Left lobe of liver (tissue), 2 donors: ENCODE measurements around the gene A2M. TPM values are rescaled to one million over a fixed set of nuclear protein-coding genes. Genes with fewer than 3 reads are reported as not detected.

Experiments
- ATAC-seq: fragments of 200-7000 bp; cut with Tn5 transposase; one replicate; pipeline ENCODE4 v1.9.1; 2020; ENCODE audit warnings: mild to moderate bottlenecking, moderate library complexity
- DNase-seq: peaks from one replicate; pipeline ENCODE4 v3.0.0-alpha.2; 2020; ENCODE audit warnings: low spot score
- total RNA-seq: library from RNA; stranded (reverse); gene quantifications from one replicate; pipeline ENCODE4 v1.2.1, GENCODE V29; 2021
- donor health status: DM: no; HTN: no; CAD: no; lungs with moderate emphysema.
- donor health status: DM: no; HTN: yes; CAD: no.

A2M gene
- total RNA-seq, 1 donor from 2014 or later, result 915 TPM

GRCh38 chr12:9101018-9101687 lies 14.6 kb downstream of the A2M start:
- no peak for DNase-seq
- ATAC-seq, result no peak

- ATAC-seq (no peak), DNase-seq (no peak)
Measured at GRCh38 chr12:9099552-9100190, 16.0 kb downstream of the A2M start.

GRCh38 chr12:9098463-9099026 lies 17.2 kb downstream of the A2M start:
- no peak for DNase-seq
- no peak for ATAC-seq

GRCh38 chr12:9098115-9098452 lies 17.6 kb downstream of the A2M start:
- DNase-seq, result no peak
- no peak for ATAC-seq

- DNase-seq, result no peak
- no peak for ATAC-seq
Measured at GRCh38 chr12:9096563-9097176, 19.0 kb downstream of the A2M start.

GRCh38 chr12:9095322-9095721 lies 20.4 kb downstream of the A2M start:
- ATAC-seq (no peak), DNase-seq (no peak)

GRCh38 chr12:9094512-9095206 lies 21.1 kb downstream of the A2M start:
- no peak for ATAC-seq
- DNase-seq, result no peak

- ATAC-seq (no peak), DNase-seq (no peak)
Measured at GRCh38 chr12:9091891-9092598, 23.7 kb downstream of the A2M start.

- ATAC-seq (no peak), DNase-seq (no peak)
Measured at GRCh38 chr12:9090220-9090619, 25.5 kb downstream of the A2M start.

GRCh38 chr12:9087087-9087835 lies 28.5 kb downstream of the A2M start:
- DNase-seq, result no peak
- no peak for ATAC-seq

GRCh38 chr12:9086087-9086486 lies 29.6 kb downstream of the A2M start:
- ATAC-seq, result no peak
- DNase-seq, result no peak

GRCh38 chr12:9084417-9084816 lies 31.3 kb downstream of the A2M start:
- no peak for ATAC-seq
- DNase-seq, result no peak

- DNase-seq (no peak), ATAC-seq (no peak)
Measured at GRCh38 chr12:9083793-9084192, 31.9 kb downstream of the A2M start.

- DNase-seq (no peak), ATAC-seq (peak; percentile 29)
Measured at GRCh38 chr12:9081667-9082427, 33.9 kb downstream of the A2M start.

- ATAC-seq, result no peak
Measured at GRCh38 chr12:9079883-9080675, 35.6 kb downstream of the A2M start.

GRCh38 chr12:9079082-9079481 lies 36.6 kb downstream of the A2M start:
- DNase-seq (no peak), ATAC-seq (no peak)

More at GRCh38 chr12:9079883-9080675, 35.6 kb downstream of the A2M start:
- DNase-seq, result no peak

- DNase-seq, result no peak
- no peak for ATAC-seq
Measured at GRCh38 chr12:9077152-9078031, 38.3 kb downstream of the A2M start.

- DNase-seq, result no peak
- no peak for ATAC-seq
Measured at GRCh38 chr12:9076733-9077132, 39.0 kb downstream of the A2M start.
